Measurements from ENCODE around the gene DCP1B. TPM values are rescaled to one million over a fixed set of nuclear protein-coding genes. Genes with fewer than 3 reads are reported as not detected.

Gene DCP1B
- total RNA-seq, 1 donor from 2014 or later = 6.1 TPM

DNA sequence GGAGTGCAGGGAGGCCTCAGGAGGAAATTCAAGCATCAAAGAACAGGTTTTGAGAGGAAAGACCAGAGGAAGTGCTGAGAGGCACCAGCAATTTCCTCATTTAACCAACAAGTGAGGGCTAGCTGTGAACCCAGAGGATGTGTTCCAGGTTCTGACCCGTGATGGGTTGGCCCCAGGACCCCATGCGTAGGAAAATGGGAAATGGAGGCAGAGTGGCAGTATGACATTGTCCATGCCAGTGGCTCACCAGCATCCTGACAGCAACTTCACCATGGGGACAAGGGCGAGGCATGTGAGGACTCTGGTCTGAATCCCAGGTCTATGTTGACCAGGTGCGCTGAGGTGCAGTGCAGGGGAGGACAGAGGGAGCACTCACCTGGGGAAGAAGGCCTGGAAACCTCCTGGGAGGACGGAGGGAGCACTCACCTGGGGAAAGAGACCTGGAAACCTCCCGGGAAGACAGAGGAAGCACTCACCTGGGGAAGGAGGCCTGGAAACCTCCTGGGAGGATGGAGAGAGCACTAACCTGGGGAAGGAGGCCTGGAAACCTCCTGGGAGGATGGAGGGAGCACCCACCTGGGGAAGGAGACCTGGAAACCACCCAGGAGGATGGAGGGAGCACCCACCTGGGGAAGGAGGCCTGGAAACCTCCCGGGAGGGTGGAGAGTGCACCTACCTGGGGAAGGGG is 79.1 kb downstream of the DCP1B start:
- FAIRE-seq (no peak), DNase-seq (ENCODE audit: low spot score in 2 of 2) (no peak)

- FAIRE-seq = no peak
Measured at GRCh38 chr12:1922985-1923384, 81.3 kb downstream of the DCP1B start.

GRCh38 chr12:1922075-1922709 is 82.1 kb downstream of the DCP1B start:
- DNase-seq (ENCODE audit: low spot score in 2 of 2) = peak in 1 of 2 donors; percentile 4
- no peak for FAIRE-seq

More at GRCh38 chr12:1922985-1923384, 81.3 kb downstream of the DCP1B start:
- peak in 1 of 2 donors; percentile 1 for DNase-seq (ENCODE audit: low spot score in 2 of 2)

GRCh38 chr12:1920971-1921370 is 83.3 kb downstream of the DCP1B start:
- FAIRE-seq = no peak
- DNase-seq (ENCODE audit: low spot score in 2 of 2) = peak in 1 of 2 donors; percentile 12

- peak in 1 of 2 donors; percentile 0 for DNase-seq (ENCODE audit: low spot score in 2 of 2)
- no peak for FAIRE-seq
Measured at GRCh38 chr12:1920436-1920835, 83.8 kb downstream of the DCP1B start.

DNA sequence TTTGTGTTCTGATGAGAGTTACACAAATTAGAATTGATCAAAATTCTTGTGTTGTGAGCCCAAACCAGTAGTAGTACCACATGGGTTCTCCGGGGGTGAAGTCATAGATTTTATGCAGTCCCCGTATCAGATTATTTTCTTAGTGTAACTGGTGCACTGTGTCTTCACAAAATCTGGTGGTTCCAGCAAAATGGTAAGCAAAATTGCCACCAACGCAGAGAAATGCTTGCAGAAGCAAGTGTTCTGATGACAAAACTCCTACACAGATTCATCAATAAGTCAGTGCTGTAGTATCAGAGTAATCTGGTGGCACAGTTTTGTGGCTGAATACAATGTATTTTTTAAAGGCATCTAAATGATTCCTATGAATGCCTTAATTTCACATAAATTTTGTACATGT is 84.5 kb downstream of the DCP1B start:
- FAIRE-seq (no peak), DNase-seq (ENCODE audit: low spot score in 2 of 2) (peak in 1 of 2 donors; percentile 12)

DNA sequence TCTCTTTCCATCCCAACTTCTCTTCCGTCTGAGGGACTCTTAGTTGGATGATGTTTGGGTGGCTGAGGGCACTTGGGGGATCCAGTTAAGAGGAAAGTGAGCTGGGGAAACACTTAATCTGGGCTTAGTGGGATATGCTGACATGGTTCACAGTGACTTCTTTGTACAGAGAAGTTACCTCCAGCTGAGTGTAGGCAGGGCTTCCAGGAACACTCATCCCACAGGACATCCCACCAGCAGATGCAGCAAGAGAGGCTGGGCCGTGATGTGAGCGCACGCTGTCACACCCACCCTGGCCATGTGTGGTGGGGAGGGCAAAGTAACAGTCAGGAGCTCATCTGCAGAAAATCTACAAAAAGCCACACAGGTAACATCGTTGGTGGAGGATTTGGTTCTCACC is 85.0 kb downstream of the DCP1B start:
- DNase-seq (ENCODE audit: low spot score in 2 of 2) = peak in 1 of 2 donors; percentile 13

DNA sequence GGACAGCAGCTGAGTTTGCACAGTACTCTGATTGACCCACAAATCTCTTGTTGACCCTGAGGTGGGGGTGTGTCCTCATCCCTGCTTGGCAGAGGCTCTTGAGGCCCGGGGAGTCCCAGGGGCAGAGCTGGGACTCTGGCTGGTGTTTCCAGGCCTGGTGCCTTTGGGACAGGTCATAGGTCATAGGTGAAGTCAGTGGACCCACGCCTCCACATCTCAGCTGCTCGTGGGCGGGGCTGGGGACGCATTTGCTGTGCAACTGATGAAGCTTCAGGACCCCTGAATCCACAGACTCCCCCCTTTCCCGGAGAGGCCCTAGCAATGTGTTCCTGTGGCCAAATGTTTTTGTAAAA is 85.4 kb downstream of the DCP1B start:
- FAIRE-seq = no peak
- peak in 1 of 2 donors; percentile 6 for DNase-seq (ENCODE audit: low spot score in 2 of 2)

More for the DNA sequence above, 85.0 kb downstream of the DCP1B start:
- FAIRE-seq = no peak

GRCh38 chr12:1918081-1918883 is 86.0 kb downstream of the DCP1B start, which contains the start of gene CACNA2D4:
Gene CACNA2D4, minus strand, starts transcription at chr12:1918652. Its CDS starts 179 bp downstream, at chr12:1918473.
- FAIRE-seq (no peak), DNase-seq (ENCODE audit: low spot score in 2 of 2) (peak in 1 of 2 donors; percentile 6)

- DNase-seq (ENCODE audit: low spot score in 2 of 2) (peak in 1 of 2 donors; percentile 24), FAIRE-seq (no peak)
Measured at GRCh38 chr12:1917172-1918070, 86.8 kb downstream of the DCP1B start.

- DNase-seq (ENCODE audit: low spot score in 2 of 2) (peak in 1 of 2 donors; percentile 33), FAIRE-seq (no peak)
Measured at GRCh38 chr12:1916371-1917171, 87.7 kb downstream of the DCP1B start.

DNA sequence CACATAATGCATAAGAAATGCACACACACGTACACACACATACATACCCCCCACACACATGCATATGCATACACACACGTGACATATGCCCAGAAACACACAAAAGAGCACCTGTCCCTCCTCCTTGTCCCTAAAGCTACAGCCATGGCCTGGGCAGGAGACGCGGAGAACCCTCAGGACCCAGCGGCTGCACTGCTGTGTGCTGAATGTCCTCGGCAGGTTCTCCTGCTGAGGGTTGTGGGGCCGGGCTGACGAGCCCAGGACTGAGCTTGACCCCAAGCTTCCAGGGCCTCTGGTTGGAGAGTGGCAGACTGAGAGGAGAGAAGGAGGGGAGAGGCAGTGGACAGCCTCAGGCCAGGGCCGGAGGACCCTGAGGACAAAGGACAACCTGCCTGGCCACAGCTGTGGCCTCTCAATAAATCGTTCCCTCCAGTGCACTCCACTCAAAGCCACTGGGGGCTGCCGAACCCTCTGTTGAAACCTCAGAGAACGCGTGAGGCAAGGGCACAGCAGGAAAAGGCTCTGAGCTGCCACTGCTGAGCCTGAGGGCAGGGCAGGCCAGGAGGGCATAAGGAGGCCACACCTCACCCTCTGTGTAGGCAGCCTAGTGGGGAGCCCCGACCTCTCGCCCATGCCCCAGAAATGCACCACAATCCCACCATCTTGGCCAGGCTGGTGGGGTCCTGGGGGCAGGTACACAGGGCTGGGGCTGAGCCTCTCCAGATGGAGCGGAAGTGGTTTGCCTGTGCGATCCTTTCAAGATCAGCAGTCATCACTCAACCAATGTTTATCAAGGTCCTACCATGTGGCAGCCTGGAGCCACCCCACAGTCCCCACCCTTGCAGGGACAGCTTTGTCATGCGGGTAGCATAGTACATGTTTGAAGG is 88.9 kb downstream of the DCP1B start:
- DNase-seq (ENCODE audit: low spot score in 2 of 2) (peak in 1 of 2 donors; percentile 3), FAIRE-seq (no peak)

GRCh38 chr12:1914114-1914911 is 89.9 kb downstream of the DCP1B start:
- peak in 1 of 2 donors; percentile 6 for DNase-seq (ENCODE audit: low spot score in 2 of 2)
- no peak for FAIRE-seq

GRCh38 chr12:1913377-1914113 is 90.7 kb downstream of the DCP1B start:
- FAIRE-seq (no peak), DNase-seq (ENCODE audit: low spot score in 2 of 2) (peak in 1 of 2 donors; percentile 4)

DNA sequence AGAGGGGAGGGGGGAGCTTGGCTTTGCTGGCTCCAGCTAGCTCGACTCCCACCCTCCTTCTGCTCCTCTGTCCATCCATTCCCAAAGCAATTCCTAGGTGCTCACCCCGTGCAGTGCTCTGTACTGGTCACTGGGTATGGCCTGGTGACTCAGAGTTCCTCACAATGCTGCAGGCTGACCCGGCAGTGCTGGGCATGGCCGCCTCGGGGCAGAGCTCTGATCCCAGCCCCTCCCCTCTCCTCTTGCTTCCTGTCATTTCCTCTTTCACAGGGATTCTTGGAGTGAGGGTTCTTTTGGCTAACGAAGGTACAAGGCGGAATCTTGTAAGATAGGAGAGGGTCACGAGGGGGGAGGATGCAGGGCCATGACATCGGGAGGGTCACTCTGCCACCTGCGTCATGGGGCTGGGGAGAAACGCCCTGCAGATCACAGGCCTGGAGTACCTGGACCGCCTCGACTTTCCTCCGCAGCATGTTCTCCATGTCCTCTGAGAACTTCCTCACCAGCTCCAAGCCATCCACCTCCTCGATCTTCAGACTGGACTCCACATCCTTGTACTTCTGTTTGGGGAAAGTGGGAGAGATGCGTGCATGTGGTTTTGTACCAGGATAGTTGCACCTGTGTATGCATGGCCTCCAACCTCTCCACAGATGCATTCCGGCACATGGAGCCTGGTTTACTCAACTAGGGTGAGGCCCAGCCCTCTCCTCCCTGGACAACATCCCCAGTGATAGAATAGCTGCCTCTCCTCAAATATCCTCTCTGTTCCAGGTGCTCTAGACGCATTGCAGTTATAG is 91.5 kb downstream of the DCP1B start:
- FAIRE-seq = no peak
- peak in 1 of 2 donors; percentile 5 for DNase-seq (ENCODE audit: low spot score in 2 of 2)

Measured in frontal cortex (tissue), 4 donors.